ENCODE results near the gene ACLY. TPM values are rescaled to one million over a fixed set of nuclear protein-coding genes. Genes with fewer than 3 reads are reported as not detected.

Gene ACLY
- total and polyA plus RNA-seq, 2 experiments from 2014 or later = 119 to 439 TPM

DNA sequence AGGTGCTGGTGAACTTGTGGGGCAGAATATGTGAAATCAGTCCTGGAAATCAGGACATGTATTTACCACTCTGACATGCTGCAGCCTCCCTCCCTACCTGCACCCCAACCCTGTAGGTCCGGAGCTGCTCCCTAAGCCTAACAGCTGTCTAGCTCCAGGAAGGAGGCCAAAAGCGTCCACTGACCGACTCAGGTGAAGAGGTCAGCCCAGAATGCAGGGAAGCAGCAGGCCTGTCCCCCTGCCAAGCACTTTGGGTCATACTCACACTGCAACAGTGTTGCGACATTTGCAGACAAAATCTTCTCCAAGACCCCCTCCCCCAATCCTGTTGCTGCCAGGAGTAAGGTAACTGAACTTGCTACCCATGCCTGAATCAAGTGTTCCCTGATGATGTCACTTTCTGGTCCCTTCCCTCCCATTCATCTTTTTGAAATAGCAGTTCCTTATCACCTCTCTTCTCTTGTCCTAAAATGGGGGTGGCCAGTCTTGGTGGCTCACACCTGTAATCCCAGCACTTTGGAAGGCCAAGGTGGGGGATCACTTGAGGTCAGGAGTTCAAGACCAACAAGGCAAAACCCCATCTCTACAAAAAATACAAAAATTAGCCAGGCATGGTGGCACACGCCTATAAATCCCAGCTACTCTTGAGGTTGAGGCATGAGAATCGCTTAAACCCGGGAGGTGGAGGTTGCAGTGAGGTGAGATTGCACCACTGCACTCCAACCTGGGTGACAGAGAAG, 1.3 kb upstream of the ACLY start (continued):
- TF ChIP-seq REST (IDR thresholded peaks at IDR 0.05; ENCODE audit: unreplicated experiment) = no peak

GRCh38 chr17:41919165-41919817, 540 bp upstream of the ACLY start:
- ATAC-seq (peak; percentile 73), DNase-seq (ENCODE audit: low spot score) (peak; percentile 84)
- TF ChIP-seq POLR2AphosphoS5 (IDR thresholded peaks at IDR 0.05; ENCODE audit: low read depth) (peak; percentile 70; the same call in 1 of the 2 replicates), ZNF462 (CRISPR knock-in tag; IDR thresholded peaks at IDR 0.05) (no peak), CREB1 (CRISPR knock-in tag; IDR thresholded peaks at IDR 0.05; ENCODE audit: low read depth) (no peak), EZH2phosphoT487 (IDR thresholded peaks at IDR 0.05; ENCODE audit: unreplicated experiment) (no peak)
- TF ChIP-seq, protein P1, sequence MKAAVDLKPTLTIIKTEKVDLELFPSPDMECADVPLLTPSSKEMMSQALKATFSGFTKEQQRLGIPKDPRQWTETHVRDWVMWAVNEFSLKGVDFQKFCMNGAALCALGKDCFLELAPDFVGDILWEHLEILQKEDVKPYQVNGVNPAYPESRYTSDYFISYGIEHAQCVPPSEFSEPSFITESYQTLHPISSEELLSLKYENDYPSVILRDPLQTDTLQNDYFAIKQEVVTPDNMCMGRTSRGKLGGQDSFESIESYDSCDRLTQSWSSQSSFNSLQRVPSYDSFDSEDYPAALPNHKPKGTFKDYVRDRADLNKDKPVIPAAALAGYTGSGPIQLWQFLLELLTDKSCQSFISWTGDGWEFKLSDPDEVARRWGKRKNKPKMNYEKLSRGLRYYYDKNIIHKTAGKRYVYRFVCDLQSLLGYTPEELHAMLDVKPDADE (IDR thresholded peaks at IDR 0.05) = no peak
- TF ChIP-seq, protein P2, sequence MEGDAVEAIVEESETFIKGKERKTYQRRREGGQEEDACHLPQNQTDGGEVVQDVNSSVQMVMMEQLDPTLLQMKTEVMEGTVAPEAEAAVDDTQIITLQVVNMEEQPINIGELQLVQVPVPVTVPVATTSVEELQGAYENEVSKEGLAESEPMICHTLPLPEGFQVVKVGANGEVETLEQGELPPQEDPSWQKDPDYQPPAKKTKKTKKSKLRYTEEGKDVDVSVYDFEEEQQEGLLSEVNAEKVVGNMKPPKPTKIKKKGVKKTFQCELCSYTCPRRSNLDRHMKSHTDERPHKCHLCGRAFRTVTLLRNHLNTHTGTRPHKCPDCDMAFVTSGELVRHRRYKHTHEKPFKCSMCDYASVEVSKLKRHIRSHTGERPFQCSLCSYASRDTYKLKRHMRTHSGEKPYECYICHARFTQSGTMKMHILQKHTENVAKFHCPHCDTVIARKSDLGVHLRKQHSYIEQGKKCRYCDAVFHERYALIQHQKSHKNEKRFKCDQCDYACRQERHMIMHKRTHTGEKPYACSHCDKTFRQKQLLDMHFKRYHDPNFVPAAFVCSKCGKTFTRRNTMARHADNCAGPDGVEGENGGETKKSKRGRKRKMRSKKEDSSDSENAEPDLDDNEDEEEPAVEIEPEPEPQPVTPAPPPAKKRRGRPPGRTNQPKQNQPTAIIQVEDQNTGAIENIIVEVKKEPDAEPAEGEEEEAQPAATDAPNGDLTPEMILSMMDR (conservative IDR thresholded peaks at IDR 0.05; ENCODE audit: low read depth in 2 of 2) = no peak
- Histone ChIP-seq H3K79me2 (replicated peaks; ENCODE audit: insufficient read depth) (peaks cover 45% of the 10 kb centered on the region), H2AFZ (peak overlapping the region; percentile 95), H3F3A (replicated peaks; ENCODE audit: low read depth) (peaks cover 19% of the 10 kb centered on the region), H3K4me2 (peak overlapping the region; percentile 88), H3K4me1 (ENCODE audit: insufficient read depth) (peaks cover 43% of the 10 kb centered on the region), H3K9me2 (ENCODE audit: insufficient read depth) (no peaks in the 10 kb centered on the region), H3K27me3 (ENCODE audit: insufficient read depth) (no peaks in the 10 kb centered on the region), H3K27ac (ENCODE audit: low read depth) (peak overlapping the region; percentile 99), H4K20me1 (replicated peaks; ENCODE audit: insufficient read depth) (peaks cover 36% of the 10 kb centered on the region), H3K36me3 (ENCODE audit: insufficient read depth) (no peaks in the 10 kb centered on the region; the same call in 1 of the 2 replicates), H3K4me3 (peak overlapping the region; percentile 99)
- H3K27me3 Mint-ChIP-seq (ENCODE audit: insufficient read depth, low read depth, poor library complexity) = peaks cover 15% of the 10 kb centered on the region
- peak overlapping the region; percentile 96 for H3K27ac Mint-ChIP-seq
- no peaks in the 10 kb centered on the region; the same call in 2 of the 3 replicates for H3K9me3 Mint-ChIP-seq
- H3K4me3 Mint-ChIP-seq = peak overlapping the region; percentile 90
- peaks cover 41% of the 10 kb centered on the region for H3K4me1 Mint-ChIP-seq
- H3K36me3 Mint-ChIP-seq (ENCODE audit: low read depth) = peaks cover 25% of the 10 kb centered on the region

Measured in GM23338 (cell line).